DOHH2 (cell line): ENCODE data around the gene PMIS2.

Experiments
- EZH2phosphoT487 ChIP-seq: fragments of 200-600 bp; sonication (generic); IDR thresholded peaks from 2 replicates; pipeline ENCODE4 v1.6.1; 2017; ENCODE audit warnings: borderline replicate concordance, mild to moderate bottlenecking, antibody characterized with exemption, low read length, moderate library complexity, mixed read lengths
- TF ChIP-seq, protein P1 (sequence below): fragments of 200-600 bp; sonication (generic); IDR thresholded peaks from one replicate; pipeline ENCODE4 v1.5.1; 2014; ENCODE audit warnings: antibody characterized with exemption, mild to moderate bottlenecking, low read depth, low read length; ENCODE audit not compliant: poor library complexity, severe bottlenecking

DNA sequence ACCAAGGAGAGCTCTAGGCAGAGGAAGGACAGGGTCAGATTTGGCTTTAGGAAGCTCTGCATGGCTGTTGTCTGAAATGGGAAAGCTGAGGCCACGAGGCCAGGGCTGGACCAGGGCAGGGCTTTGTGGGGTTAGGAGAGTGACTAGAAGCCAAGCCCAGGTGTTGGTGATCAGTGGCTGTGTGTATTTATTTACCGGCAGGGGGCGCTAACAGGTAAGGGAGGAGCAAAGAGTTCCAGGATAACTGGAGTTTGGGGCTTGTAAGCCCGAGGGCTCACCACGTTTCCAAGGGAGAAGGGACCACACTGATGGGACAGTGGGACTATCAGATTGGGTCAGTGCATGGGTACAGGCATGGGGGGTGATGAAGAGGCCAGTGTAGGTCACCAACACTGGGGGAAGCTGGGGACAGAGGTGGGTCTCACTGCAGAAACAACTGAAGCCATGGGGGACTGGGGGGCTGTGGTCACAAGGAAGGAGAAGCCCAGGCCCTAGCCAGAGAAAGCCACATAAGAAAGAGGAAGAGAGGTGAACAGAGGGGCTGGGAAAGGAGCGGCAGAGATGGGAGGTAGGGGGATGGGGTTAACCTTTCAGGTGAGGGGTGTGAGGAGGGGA, 36.7 kb upstream of the PMIS2 start:
- TF ChIP-seq, protein P1, sequence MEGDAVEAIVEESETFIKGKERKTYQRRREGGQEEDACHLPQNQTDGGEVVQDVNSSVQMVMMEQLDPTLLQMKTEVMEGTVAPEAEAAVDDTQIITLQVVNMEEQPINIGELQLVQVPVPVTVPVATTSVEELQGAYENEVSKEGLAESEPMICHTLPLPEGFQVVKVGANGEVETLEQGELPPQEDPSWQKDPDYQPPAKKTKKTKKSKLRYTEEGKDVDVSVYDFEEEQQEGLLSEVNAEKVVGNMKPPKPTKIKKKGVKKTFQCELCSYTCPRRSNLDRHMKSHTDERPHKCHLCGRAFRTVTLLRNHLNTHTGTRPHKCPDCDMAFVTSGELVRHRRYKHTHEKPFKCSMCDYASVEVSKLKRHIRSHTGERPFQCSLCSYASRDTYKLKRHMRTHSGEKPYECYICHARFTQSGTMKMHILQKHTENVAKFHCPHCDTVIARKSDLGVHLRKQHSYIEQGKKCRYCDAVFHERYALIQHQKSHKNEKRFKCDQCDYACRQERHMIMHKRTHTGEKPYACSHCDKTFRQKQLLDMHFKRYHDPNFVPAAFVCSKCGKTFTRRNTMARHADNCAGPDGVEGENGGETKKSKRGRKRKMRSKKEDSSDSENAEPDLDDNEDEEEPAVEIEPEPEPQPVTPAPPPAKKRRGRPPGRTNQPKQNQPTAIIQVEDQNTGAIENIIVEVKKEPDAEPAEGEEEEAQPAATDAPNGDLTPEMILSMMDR, result peak; percentile 93
- no peak for TF ChIP-seq EZH2phosphoT487
